Measurements from ENCODE around the gene CTCF. TPM values are rescaled to one million over a fixed set of nuclear protein-coding genes. Genes with fewer than 3 reads are reported as not detected.
"Not testable (repeated sequence)": the region's sequence is repeated elsewhere in the genome, so short reads cannot be mapped to it uniquely, and the experiment has no call there.

Gene CTCF
- 25.1 and 35.3 TPM in 2 replicates for total RNA-seq

- no peak for DNase-seq (ENCODE audit: low read depth, low spot score)
Observed at GRCh38 chr16:67562526-67562917, at the start of gene CTCF. CTCF (plus strand) TSS chr16:67562526; CDS start chr16:67610833, 48,307 bp downstream.

- DNase-seq (ENCODE audit: low read depth, low spot score) = not testable (repeated sequence)
Observed at GRCh38 chr16:67513892-67514291, 48.4 kb upstream of the CTCF start.

DNA sequence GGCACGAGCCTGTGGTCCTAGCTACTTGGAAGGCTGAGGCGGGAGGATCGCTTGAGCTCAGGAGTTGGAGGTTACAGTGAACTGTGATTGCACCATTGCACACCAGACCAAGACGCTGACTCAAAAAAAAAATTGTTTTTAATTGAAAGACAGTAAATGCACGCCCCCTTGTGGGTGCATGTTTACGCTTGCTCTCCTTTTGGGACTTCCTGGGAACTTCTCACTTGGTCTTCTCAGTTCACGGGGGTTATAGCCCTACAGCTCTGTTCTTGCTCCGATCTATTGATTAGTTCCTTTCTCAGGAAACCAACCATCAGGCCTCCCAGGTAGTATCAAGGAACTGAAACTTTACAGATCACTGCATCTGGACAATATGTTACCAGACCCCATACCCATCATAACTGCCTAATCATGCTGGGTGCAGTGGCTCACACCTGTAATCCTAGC, 47.9 kb upstream of the CTCF start:
- DNase-seq (ENCODE audit: low read depth, low spot score) = peak; percentile 49

- peak; percentile 39 for DNase-seq (ENCODE audit: low read depth, low spot score)
Observed at GRCh38 chr16:67516296-67517154, 45.8 kb upstream of the CTCF start.

- no peak for DNase-seq (ENCODE audit: low read depth, low spot score)
Observed at GRCh38 chr16:67517155-67517445, 45.2 kb upstream of the CTCF start.

DNA sequence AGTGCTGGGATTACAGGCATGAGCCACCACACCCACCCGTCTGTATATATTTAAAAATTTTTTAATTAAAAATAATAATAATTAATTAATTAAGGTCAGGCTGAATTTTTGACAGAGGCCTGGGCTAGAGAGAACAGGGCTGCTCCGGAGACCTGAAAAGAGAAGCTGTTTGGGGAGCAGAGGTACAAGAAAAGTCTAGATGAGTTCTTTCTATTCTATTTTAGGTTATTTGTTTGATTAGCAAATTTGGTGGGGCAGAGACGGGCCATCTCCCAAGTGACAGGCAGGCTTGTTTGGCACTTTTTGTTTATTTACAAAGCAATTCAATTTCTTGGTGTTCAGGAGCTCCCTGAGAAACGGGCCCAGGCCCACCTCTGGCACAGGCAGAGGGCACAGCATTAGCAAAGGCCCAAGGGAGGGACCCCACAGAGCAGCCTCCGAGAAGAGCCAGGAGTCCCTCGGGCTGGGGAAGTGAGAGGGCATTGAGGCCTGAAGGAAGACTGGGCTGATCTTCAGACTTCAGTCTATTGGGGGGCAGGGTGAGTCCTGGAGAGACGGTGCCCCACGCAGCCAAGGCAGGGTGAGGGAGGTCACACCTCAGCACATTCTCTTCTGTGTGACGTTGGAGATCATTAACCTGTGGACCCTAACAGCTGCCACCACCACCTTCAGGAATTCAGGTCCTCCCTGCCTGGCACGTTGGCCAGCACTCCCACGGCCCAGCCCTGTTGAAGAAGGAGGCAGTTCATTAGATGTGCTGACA, 44.5 kb upstream of the CTCF start:
- DNase-seq (ENCODE audit: low read depth, low spot score) = no peak

DNA sequence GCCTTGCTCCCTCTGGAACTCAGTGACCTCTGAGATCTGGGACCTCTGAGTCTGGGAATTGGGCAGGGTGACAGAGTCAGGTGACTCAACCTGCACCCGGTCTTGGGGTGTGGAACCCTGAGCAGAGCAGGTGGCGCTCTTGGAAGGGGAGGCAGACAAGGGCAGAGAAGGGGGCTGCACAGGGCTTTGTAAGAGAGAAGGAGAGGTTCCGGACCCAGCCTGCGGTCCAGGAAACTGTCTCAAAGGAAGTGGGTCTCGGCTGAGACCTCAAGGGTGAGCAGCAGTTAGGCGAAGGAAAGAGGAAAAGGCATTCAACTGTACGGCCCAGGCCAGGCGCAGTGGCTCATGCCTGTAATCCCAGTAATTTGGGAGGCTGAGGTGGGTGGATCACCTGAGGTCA, 43.6 kb upstream of the CTCF start:
- DNase-seq (ENCODE audit: low read depth, low spot score) = no peak

DNA sequence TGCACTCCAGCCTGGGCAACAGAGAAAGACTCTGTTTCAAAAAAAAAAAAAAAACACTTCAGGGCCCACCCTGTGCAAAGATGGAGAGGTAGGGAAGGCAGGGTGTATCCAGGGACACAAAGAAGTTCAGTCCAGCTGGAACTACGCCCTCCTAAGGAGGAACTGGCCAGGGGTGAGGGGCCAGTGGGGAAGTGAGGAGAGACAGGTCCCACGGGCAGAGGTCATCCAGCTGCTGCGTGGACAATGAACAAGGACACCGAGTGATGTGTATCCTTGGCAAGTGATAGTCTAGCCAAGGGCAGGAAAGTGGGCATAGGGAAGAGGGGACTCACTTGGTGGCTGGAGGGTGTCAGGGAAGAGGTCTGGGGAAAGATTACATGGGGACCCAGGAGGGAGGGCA, 43.1 kb upstream of the CTCF start:
- DNase-seq (ENCODE audit: low read depth, low spot score) = no peak

- peak; percentile 89 for DNase-seq (ENCODE audit: low read depth, low spot score)
Observed at GRCh38 chr16:67521095-67521804, 41.1 kb upstream of the CTCF start.

- DNase-seq (ENCODE audit: low read depth, low spot score) = no peak
Observed at GRCh38 chr16:67525176-67525860, 37.0 kb upstream of the CTCF start.

GRCh38 chr16:67526149-67526791, 36.1 kb upstream of the CTCF start:
- no peak for DNase-seq (ENCODE audit: low read depth, low spot score)

- no peak for DNase-seq (ENCODE audit: low read depth, low spot score)
Observed at GRCh38 chr16:67528222-67528869, 34.0 kb upstream of the CTCF start, which contains the start of gene RIPOR1. RIPOR1 (plus strand) TSS chr16:67528829; CDS start chr16:67538447, 9,618 bp downstream.

- no peak for DNase-seq (ENCODE audit: low read depth, low spot score)
Observed at GRCh38 chr16:67528870-67529581, 33.3 kb upstream of the CTCF start.

DNA sequence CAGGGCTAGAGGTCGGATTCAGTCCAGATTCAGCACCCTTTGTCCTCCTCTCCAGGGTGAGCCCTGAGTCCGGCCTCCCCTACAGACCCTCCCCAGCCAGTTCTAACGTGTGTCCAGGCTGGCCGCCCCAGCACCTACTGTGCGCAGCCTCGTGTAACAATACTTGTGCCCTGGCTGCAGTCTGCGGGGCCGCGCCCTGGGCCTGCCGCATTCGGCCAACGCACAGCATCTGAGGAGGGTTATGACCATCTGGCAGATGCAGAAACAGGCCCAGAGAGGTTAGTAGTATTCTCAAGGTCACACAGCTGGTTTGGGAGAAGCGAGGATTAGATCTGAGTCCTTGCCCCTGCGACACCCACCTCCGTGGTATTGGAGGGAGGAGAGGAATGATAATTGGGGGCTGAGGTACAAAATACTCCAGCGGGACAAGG, 32.7 kb upstream of the CTCF start:
- DNase-seq (ENCODE audit: low read depth, low spot score) = no peak

DNA sequence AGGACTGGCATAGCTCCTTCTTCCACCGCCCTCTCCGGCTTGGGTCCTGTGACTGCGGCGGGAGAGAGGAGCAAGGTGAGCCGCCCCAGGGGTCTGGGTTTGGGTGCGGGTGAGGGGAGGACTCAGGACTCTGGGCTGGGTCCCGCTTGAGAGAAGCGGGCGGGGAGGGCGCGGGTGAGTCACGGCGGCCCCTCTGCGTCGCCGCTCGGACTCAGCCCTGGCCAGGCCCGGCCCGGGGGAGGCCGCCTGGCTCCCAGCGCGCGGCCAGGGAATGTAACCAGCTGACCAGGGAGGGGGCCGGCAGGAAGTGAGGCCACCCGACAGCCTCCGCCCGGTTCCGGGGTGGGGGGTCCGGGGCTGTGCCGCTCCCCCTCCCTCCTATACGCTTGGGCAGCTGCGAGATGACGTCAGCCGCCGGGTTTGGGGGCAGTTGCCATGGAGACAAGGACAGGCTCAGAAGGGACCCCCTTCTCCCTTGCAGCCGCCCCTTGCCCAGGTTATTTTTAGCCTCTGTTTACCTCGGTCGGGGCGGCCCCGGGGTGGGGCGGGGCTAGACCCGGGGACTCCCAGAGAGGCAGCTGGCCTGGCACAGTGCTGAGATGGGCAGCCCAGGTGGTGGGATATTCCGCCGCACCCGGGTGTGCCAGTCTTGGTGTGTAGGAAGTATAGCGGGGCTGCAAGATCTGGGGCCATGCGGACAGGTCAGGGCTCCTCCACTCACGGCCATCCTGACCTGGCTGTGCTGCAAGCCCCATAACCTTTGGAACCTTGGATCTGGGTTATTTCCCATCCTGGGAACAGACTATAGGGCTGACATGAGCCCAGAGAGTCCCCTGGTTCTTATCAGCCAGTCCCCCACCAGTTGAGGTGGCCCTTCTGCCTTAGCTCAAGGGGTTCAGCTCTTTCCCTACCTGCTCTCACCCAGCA, 32.0 kb upstream of the CTCF start:
- DNase-seq (ENCODE audit: low read depth, low spot score) = no peak

DNA sequence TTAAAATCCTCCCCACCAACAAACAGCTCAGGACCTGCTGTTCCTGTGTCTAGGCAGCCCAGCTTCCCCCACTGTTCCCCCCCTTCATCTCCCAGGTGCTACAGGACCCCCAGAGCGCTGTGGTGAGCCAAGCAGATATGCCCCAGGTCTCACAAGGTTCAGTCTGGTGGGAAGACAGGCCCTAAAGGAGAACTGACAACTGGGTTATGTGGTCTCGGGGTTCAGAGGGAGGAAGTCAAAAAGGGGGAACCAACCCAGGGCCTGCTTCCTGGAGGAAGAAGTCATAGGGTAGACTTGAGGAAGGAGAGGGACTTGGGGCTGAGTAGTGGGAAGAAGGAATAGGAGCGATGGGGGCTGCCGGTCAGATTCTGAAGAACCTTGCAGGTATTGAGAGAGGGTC, 31.1 kb upstream of the CTCF start:
- DNase-seq (ENCODE audit: low read depth, low spot score) = no peak

DNA sequence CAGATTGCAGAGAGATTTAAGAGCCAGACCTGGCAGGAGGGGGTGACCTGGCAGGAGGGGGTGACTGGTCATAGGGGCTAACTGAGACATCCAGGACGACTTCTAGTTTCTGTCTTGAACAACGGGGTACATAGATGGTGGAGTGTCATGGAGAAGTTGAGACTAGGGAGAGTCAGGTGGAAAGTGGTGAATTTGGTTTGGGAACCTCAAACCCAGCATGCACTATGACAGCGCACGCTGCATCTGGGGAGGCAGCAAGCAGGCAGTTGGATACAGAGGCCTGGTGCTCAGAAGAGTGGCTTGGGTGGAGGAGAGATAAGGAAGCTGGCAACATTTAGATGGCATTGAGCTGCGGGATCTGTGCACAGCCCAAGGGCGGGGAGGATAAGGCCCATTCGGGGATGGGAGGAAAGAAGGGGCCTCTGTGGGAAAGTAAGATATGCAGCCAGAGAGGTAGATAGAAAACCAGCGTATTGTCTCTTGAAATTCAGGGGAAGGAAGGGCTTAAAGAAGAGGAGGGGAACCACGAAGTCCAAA, 29.2 kb upstream of the CTCF start:
- DNase-seq (ENCODE audit: low read depth, low spot score) = no peak

DNA sequence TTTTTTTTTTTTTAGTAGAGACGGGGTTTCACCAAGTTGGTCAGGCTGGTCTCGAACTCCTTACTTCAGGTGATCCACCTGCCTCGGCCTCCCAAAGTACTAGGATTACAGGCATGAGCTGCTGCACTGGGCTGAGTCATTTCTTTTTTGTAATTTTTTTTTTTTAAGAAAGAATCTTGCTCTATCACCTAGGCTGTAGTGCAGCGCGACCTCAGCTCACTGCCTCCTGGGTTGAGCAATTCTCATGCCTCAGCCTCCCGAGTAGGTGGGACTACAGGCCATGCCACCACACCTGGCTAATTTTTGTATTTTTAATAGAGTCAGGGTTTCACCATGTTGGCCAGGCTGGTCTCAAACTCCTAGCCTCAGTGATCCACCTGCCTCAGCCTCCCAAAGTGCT, 28.3 kb upstream of the CTCF start:
- not testable (repeated sequence) for DNase-seq (ENCODE audit: low read depth, low spot score)
